ENCODE measurements around the gene IFT22.
A peak's percentile ranks its signal among the peaks of the same experiment; 100 is the strongest.

The IFT22 gene

DNA sequence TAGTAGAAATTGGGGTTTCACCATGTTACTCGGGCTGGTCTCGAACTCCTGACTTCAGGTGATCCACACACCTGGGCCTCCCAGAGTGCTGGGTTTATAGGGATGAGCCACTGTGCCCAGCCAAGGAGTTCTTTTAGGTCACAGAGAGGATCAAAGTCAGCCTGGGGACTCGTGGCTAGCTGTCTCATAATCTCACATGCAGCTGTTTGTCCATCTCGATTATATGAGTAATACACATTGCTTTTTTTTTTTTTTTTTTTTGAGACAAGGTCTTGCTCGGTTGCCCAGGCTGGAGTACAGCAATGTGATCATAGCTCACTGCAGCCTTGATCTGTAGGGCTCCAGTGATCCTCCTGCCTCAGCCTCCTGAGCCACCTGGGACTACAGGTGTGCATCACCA is 2.2 kb downstream of the IFT22 start:
- Histone ChIP-seq H3K9me2 (replicated peaks; ENCODE audit: insufficient read depth, low read length) (no peaks in the 10 kb centered on the region), H3K36me3 (ENCODE audit: low read length) (no peaks in the 10 kb centered on the region), H3K79me2 (ENCODE audit: insufficient read depth, low read length) (no peaks in the 10 kb centered on the region), H3K9me3 (ENCODE audit: insufficient read depth, low read length) (no peaks in the 10 kb centered on the region), H3K27me3 (ENCODE audit: low read length) (no peaks in the 10 kb centered on the region), H3K9ac (ENCODE audit: low read length) (no peak overlapping the region), H3F3A (ENCODE audit: insufficient read depth) (no peaks in the 10 kb centered on the region), H2AFZ (ENCODE audit: low read depth, low read length, severe bottlenecking) (no peak overlapping the region), H4K20me1 (ENCODE audit: low read depth, low read length) (no peaks in the 10 kb centered on the region), H3K27ac (ENCODE audit: low read depth, low read length) (no peak overlapping the region), H3K4me2 (ENCODE audit: low read depth, low read length, poor library complexity, severe bottlenecking) (no peak overlapping the region), H3K4me3 (ENCODE audit: insufficient read depth, low read length, poor library complexity, severe bottlenecking) (no peak overlapping the region)
- TF ChIP-seq, protein P1, sequence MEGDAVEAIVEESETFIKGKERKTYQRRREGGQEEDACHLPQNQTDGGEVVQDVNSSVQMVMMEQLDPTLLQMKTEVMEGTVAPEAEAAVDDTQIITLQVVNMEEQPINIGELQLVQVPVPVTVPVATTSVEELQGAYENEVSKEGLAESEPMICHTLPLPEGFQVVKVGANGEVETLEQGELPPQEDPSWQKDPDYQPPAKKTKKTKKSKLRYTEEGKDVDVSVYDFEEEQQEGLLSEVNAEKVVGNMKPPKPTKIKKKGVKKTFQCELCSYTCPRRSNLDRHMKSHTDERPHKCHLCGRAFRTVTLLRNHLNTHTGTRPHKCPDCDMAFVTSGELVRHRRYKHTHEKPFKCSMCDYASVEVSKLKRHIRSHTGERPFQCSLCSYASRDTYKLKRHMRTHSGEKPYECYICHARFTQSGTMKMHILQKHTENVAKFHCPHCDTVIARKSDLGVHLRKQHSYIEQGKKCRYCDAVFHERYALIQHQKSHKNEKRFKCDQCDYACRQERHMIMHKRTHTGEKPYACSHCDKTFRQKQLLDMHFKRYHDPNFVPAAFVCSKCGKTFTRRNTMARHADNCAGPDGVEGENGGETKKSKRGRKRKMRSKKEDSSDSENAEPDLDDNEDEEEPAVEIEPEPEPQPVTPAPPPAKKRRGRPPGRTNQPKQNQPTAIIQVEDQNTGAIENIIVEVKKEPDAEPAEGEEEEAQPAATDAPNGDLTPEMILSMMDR (IDR thresholded peaks at IDR 0.05; ENCODE audit: insufficient read depth, low read length, poor library complexity, severe bottlenecking) = no peak
- TF ChIP-seq EZH2phosphoT487 (conservative IDR thresholded peaks at IDR 0.05; ENCODE audit: low read length) = no peak

DNA sequence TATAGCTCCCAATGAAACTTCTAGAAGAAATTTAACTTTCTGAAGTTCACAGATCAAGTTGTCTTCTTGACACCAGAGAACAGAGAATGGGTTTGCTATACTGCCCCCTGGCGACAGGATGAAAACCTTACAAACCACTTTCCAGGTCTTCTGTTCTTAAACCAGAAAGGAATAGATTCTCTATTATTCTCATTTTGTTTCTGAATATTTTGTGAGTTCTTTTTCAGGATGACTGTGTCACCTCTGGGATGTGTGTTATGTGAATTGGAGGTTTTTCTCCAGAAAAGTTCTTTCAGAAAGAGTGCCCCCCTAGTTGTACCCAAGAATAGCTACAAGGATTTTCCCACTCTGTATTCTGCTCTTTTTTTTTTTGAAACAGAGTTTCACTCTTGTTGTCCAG is 6.3 kb downstream of the IFT22 start:
- no peaks in the 10 kb centered on the region for H4K20me1 ChIP-seq (ENCODE audit: low read depth, low read length)
- H3K4me3 ChIP-seq (ENCODE audit: insufficient read depth, low read length, poor library complexity, severe bottlenecking) = no peak overlapping the region
- H3K36me3 ChIP-seq (ENCODE audit: low read length) = no peaks in the 10 kb centered on the region
- H3K9me2 ChIP-seq (replicated peaks; ENCODE audit: insufficient read depth, low read length) = no peaks in the 10 kb centered on the region
- H3K27me3 ChIP-seq (ENCODE audit: low read length) = no peaks in the 10 kb centered on the region
- no peaks in the 10 kb centered on the region for H3K9me3 ChIP-seq (ENCODE audit: insufficient read depth, low read length)
- H3K79me2 ChIP-seq (ENCODE audit: insufficient read depth, low read length) = no peaks in the 10 kb centered on the region
- H3K4me2 ChIP-seq (ENCODE audit: low read depth, low read length, poor library complexity, severe bottlenecking) = no peak overlapping the region
- TF ChIP-seq EZH2phosphoT487 (conservative IDR thresholded peaks at IDR 0.05; ENCODE audit: low read length) = no peak
- TF ChIP-seq, protein P1 (IDR thresholded peaks at IDR 0.05; ENCODE audit: insufficient read depth, low read length, poor library complexity, severe bottlenecking) = peak; percentile 94
- no peak overlapping the region for H3K27ac ChIP-seq (ENCODE audit: low read depth, low read length)
- no peak overlapping the region for H2AFZ ChIP-seq (ENCODE audit: low read depth, low read length, severe bottlenecking)
- no peaks in the 10 kb centered on the region for H3F3A ChIP-seq (ENCODE audit: insufficient read depth)
- H3K9ac ChIP-seq (ENCODE audit: low read length) = no peak overlapping the region

DNA sequence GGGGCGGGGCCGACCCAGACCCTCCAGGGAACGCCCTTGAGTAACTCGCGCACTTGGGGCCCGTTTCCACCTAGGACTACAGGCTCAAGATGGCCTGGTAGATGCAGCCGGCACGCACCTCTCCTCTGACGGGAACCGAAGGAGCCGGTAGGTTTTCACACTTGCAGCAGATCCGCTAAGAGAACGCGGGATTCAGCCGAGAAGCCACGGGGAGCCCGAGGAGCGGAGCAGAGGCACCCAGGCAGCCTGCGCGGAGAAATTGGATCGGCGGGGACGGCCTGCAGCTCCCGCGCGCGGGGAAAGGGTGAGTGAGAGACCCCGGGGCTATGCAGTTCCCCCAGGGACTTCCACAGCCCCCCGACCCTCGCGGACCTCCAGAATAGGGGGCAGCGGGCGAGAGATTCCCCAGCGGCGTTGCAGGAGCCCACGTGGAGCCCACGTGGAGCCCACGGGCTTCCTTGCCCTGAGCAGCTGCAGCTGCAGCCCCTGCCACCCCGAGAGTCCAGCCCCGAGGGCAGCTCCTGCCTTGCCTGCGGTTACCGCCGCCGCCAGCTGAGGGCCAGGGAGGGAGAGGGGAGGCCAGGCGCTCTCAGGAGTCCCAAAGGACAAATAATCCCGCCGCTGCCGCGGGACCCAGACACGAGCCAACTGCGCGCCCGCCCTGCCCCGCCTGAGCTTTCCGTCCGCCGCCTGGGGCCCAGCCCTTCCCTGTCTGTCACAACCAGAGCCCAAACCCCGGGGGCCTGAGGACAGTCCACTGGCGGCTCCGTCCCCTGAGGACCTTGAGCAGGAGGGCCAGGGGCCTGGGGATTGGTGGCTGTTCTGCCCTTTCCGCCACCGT is 13.1 kb downstream of the IFT22 start:
- H4K20me1 ChIP-seq (ENCODE audit: low read depth, low read length) = no peaks in the 10 kb centered on the region
- H3K9ac ChIP-seq (ENCODE audit: low read length) = no peak overlapping the region
- no peak overlapping the region for H2AFZ ChIP-seq (ENCODE audit: low read depth, low read length, severe bottlenecking)

More for the DNA sequence above, 13.1 kb downstream of the IFT22 start:
- Histone ChIP-seq H3K4me3 (ENCODE audit: insufficient read depth, low read length, poor library complexity, severe bottlenecking) (no peak overlapping the region), H3K9me2 (replicated peaks; ENCODE audit: insufficient read depth, low read length) (no peaks in the 10 kb centered on the region), H3K27me3 (ENCODE audit: low read length) (no peaks in the 10 kb centered on the region), H3K36me3 (ENCODE audit: low read length) (no peaks in the 10 kb centered on the region), H3K4me2 (ENCODE audit: low read depth, low read length, poor library complexity, severe bottlenecking) (no peak overlapping the region), H3K9me3 (ENCODE audit: insufficient read depth, low read length) (no peaks in the 10 kb centered on the region), H3K79me2 (ENCODE audit: insufficient read depth, low read length) (no peaks in the 10 kb centered on the region), H3F3A (ENCODE audit: insufficient read depth) (no peaks in the 10 kb centered on the region), H3K27ac (ENCODE audit: low read depth, low read length) (no peak overlapping the region)
- TF ChIP-seq, protein P1 (IDR thresholded peaks at IDR 0.05; ENCODE audit: insufficient read depth, low read length, poor library complexity, severe bottlenecking) = no peak
- no peak for TF ChIP-seq EZH2phosphoT487 (conservative IDR thresholded peaks at IDR 0.05; ENCODE audit: low read length)
